ENCODE measurements around the gene GPR153. TPM values are rescaled to one million over a fixed set of nuclear protein-coding genes. Genes with fewer than 3 reads are reported as not detected.

Gene GPR153
- total and polyA plus RNA-seq, 12 donors: 1.8 to 8.5 (median 3.6) TPM

GRCh38 chr1:6245086-6245868, 15.6 kb downstream of the GPR153 start:
- peak; percentile 65 to 86 for DNase-seq
- Histone ChIP-seq H3K27me3 (peaks cover 24 to 96% (median 93%) of the 10 kb centered on the region in 7 donors), H3K9me3 (no peaks in the 10 kb centered on the region), H3K4me1 (peaks cover 0 to 48% (median 34%) of the 10 kb centered on the region in 9 donors), H3K36me3 (no peaks in the 10 kb centered on the region), H3K4me3 (peak overlapping the region in 1 of 10 donors; percentile 3), H3K27ac (no peak overlapping the region)
- ATAC-seq: peak; percentile 73 to 85 (median 78)
- 1% methylated on average over 65 to 79 of the region's 79 CpGs for WGBS, 2 donors
- intact Hi-C loops (cut with DNase I): loop anchor here in 8 of 10 donors (1.0 to 10.0 kb wide), 15 partner anchors 37 to 193 kb away; partner anchors contain the start of gene CHD5 (in 1 of the 8)
- TF ChIP-seq CTCF (IDR thresholded peaks at IDR 0.05): peak; percentile 70 to 89 (median 82)

- H3K4me3 ChIP-seq: no peak overlapping the region
- intact Hi-C loops (cut with DNase I): loop anchor here (1.0 to 10.0 kb wide), 17 partner anchors 37 to 202 kb away; partner anchors contain the start of genes RNF207 (in 3 of the 10) and CHD5 (in 1 of the 10)
- DNase-seq (no peak), ATAC-seq (no peak)
- peaks cover 0 to 44% (median 34%) of the 10 kb centered on the region in 9 donors for H3K4me1 ChIP-seq
- TF ChIP-seq CTCF (IDR thresholded peaks at IDR 0.05): no peak
- no peaks in the 10 kb centered on the region for H3K36me3 ChIP-seq
- peaks cover 24 to 98% (median 92%) of the 10 kb centered on the region in 7 donors for H3K27me3 ChIP-seq
- H3K27ac ChIP-seq: no peak overlapping the region
- WGBS, 2 donors: 2 to 3% methylated on average over 20 to 24 of the region's 24 CpGs
- H3K9me3 ChIP-seq: no peaks in the 10 kb centered on the region
These were observed 16.4 kb downstream of the GPR153 start for GRCh38 chr1:6244401-6245049.

- TF ChIP-seq CTCF (IDR thresholded peaks at IDR 0.05): no peak
- H3K9me3 ChIP-seq: no peaks in the 10 kb centered on the region
- H3K27ac ChIP-seq: no peak within 1 kb of the TSS
- no peak for ATAC-seq
- no peaks in the 10 kb centered on the region for H3K36me3 ChIP-seq
- H3K4me3 ChIP-seq: no peak within 1 kb of the TSS
- H3K4me1 ChIP-seq: peaks cover 0 to 42% (median 32%) of the 10 kb centered on the region in 9 donors
- H3K27me3 ChIP-seq: peaks cover 23 to 99% (median 90%) of the 10 kb centered on the region in 7 donors
- intact Hi-C loops (cut with DNase I): loop anchor here in 9 of 10 donors (2.0 to 10.0 kb wide), 10 partner anchors 37 to 202 kb away; partner anchors contain the start of genes RNF207 (in 3 of the 9) and CHD5 (in 1 of the 9)
- WGBS, 2 donors: 3 to 5% methylated on average over 16 of the region's 16 CpGs
- DNase-seq: no peak
These were observed 16.9 kb downstream of the GPR153 start, which contains the start of gene HES3 for GRCh38 chr1:6243993-6244392. Gene HES3 (plus strand): TSS chr1:6244179. CDS start chr1:6244366, 187 bp downstream.
